CD14-positive monocyte (primary cell): ENCODE measurements around the gene SMYD3. TPM values are rescaled to one million over a fixed set of nuclear protein-coding genes. Genes with fewer than 3 reads are reported as not detected.

ENCODE experiments used
- DNase-seq, 3 donors: peaks; one replicate each; pipeline ENCODE4 v3.0.0-alpha.2; 2011 to 2022
- H2AFZ ChIP-seq: 2 replicates; pipeline ENCODE4 v1.6.0; 2012; ENCODE audit warnings: mild to moderate bottlenecking, low read depth, low read length, inconsistent platforms; ENCODE audit not compliant: insufficient read depth, poor library complexity, severe bottlenecking
- H3K27ac ChIP-seq, 2 donors: 1 replicate in 1 of 2; 2 replicates in 1 of 2; pipeline ENCODE4 v1.5.1; 2012 to 2013; ENCODE audit warnings: low read length in 2 of 2, control low read depth in 1 of 2, inconsistent platforms in 1 of 2, low read depth in 1 of 2, mild to moderate bottlenecking in 1 of 2
- H3K27me3 ChIP-seq, 2 donors: one replicate each; pipeline versions ENCODE4 v1.6.0 to v1.6.1; 2011 to 2013; ENCODE audit warnings: low read length in 2 of 2; ENCODE audit not compliant: control insufficient read depth in 2 of 2, insufficient read depth in 2 of 2
- H3K36me3 ChIP-seq, 2 donors: replicated peaks in 1 of 2; 1 replicate in 1 of 2; 2 replicates in 1 of 2; pipeline versions ENCODE4 v1.5.1 to v1.6.1; 2012 to 2013; ENCODE audit warnings: low read length in 2 of 2, control low read depth in 1 of 2, inconsistent platforms in 1 of 2, mild to moderate bottlenecking in 1 of 2; ENCODE audit not compliant: insufficient read depth in 2 of 2, control insufficient read depth in 1 of 2
- H3K4me1 ChIP-seq, 2 donors: 1 replicate in 1 of 2; 2 replicates in 1 of 2; pipeline versions ENCODE4 v1.5.1 to v1.6.1; 2012 to 2013; ENCODE audit warnings: low read length in 2 of 2, control low read depth in 1 of 2, inconsistent platforms in 1 of 2, mild to moderate bottlenecking in 1 of 2, moderate library complexity in 1 of 2; ENCODE audit not compliant: insufficient read depth in 2 of 2, control insufficient read depth in 1 of 2
- H3K4me2 ChIP-seq: replicated peaks from 2 replicates; pipeline ENCODE3; 2012; ENCODE audit warnings: low read length, moderate library complexity, mild to moderate bottlenecking; ENCODE audit not compliant: poor library complexity, severe bottlenecking; ENCODE audit errors: extremely low read depth
- H3K4me3 ChIP-seq, 3 experiments: fragments of 200-600 bp in 1 of 3; sonication (generic) in 1 of 3; replicated peaks in 1 of 3; 1 replicate in 2 of 3; 2 replicates in 1 of 3; pipeline ENCODE4 v1.5.1; 2011 to 2013; ENCODE audit warnings: low read length in 3 of 3, mild to moderate bottlenecking in 3 of 3, control low read depth in 2 of 3, low read depth in 2 of 3, inconsistent platforms in 1 of 3, moderate library complexity in 1 of 3
- H3K79me2 ChIP-seq: 2 replicates; pipeline ENCODE4 v1.6.0; 2012; ENCODE audit warnings: mild to moderate bottlenecking, control low read depth, inconsistent platforms, low read length, moderate library complexity; ENCODE audit not compliant: insufficient read depth
- H3K9ac ChIP-seq: 2 replicates; pipeline ENCODE4 v1.6.0; 2017; ENCODE audit warnings: low read length, mild to moderate bottlenecking; ENCODE audit not compliant: insufficient read depth, poor library complexity, severe bottlenecking
- H3K9me3 ChIP-seq, 2 donors: replicated peaks in 1 of 2; 1 replicate in 1 of 2; 2 replicates in 1 of 2; pipeline versions ENCODE4 v1.5.1 to v1.6.1; 2012 to 2013; ENCODE audit warnings: low read length in 2 of 2, control low read depth in 1 of 2; ENCODE audit not compliant: control insufficient read depth in 1 of 2, insufficient read depth in 1 of 2
- H4K20me1 ChIP-seq: 2 replicates; pipeline ENCODE4 v1.6.0; 2012; ENCODE audit warnings: mild to moderate bottlenecking, low read length, control low read depth, moderate library complexity; ENCODE audit not compliant: insufficient read depth
- H3K27ac Mint-ChIP-seq, 7 donors: one replicate each; pipeline ENCODE4 v1.8.0; 2020; ENCODE audit warnings: mild to moderate bottlenecking in 7 of 7, mixed read lengths in 7 of 7, moderate library complexity in 6 of 7, inconsistent platforms in 2 of 7
- H3K27me3 Mint-ChIP-seq, 3 donors: one replicate each; pipeline ENCODE4 v1.8.0; 2021 to 2022; ENCODE audit warnings: low read depth in 3 of 3, mild to moderate bottlenecking in 3 of 3, mixed read lengths in 3 of 3, moderate library complexity in 3 of 3, inconsistent platforms in 1 of 3
- H3K36me3 Mint-ChIP-seq, 2 donors: one replicate each; pipeline ENCODE4 v1.8.0; 2020; ENCODE audit warnings: mixed read lengths in 2 of 2, inconsistent platforms in 1 of 2, mild to moderate bottlenecking in 1 of 2
- H3K4me1 Mint-ChIP-seq: one replicate; pipeline ENCODE4 v1.8.0; 2020; ENCODE audit warnings: mild to moderate bottlenecking, mixed read lengths
- H3K4me3 Mint-ChIP-seq, 2 donors: one replicate each; pipeline ENCODE4 v1.8.0; 2020; ENCODE audit warnings: mild to moderate bottlenecking in 2 of 2, mixed read lengths in 2 of 2, moderate library complexity in 1 of 2
- H3K9me3 Mint-ChIP-seq, 7 donors: one replicate each; pipeline ENCODE4 v1.8.0; 2020 to 2022; ENCODE audit warnings: mixed read lengths in 7 of 7, mild to moderate bottlenecking in 6 of 7, moderate library complexity in 6 of 7, inconsistent platforms in 2 of 7
- WGBS: methylation state at CpG from one replicate; pipeline ENCODE4 v1.1.5; 2013; ENCODE audit warnings: missing lambda C conversion rate; ENCODE audit not compliant: insufficient coverage; 5-methylcytosine and 5-hydroxymethylcytosine counted together
- intact Hi-C, 2 donors: fragments of 100-400 bp; cut with micrococcal nuclease; formaldehyde crosslinking; loops; one replicate each; pipeline versions ENCODE4 v1.15.0 to v1.15.1; 2023
- polyA plus RNA-seq, 3 donors: library from polyadenylated mRNA; depleted of rRNA in 1 of 3; unstranded in 2 of 3; stranded (reverse) in 1 of 3; fragments of 300-500 nt in 2 of 3; fragments of >200 nt in 1 of 3; fragmentation: Illumina TruSeq in 2 of 3; gene quantifications; 1 replicate in 2 of 3; 2 replicates in 1 of 3; pipeline ENCODE4 v1.2.3, GENCODE V29; 2012 to 2021
- TF ChIP-seq, protein P1 (sequence below): fragments of 200-600 bp; IDR thresholded peaks from one replicate; pipeline ENCODE4 v1.8.0; 2022; ENCODE audit warnings: antibody characterized with exemption, mild to moderate bottlenecking

The SMYD3 gene
- polyA plus RNA-seq, 3 donors, result 2.7 to 8.4 (median 4.0) TPM

DNA sequence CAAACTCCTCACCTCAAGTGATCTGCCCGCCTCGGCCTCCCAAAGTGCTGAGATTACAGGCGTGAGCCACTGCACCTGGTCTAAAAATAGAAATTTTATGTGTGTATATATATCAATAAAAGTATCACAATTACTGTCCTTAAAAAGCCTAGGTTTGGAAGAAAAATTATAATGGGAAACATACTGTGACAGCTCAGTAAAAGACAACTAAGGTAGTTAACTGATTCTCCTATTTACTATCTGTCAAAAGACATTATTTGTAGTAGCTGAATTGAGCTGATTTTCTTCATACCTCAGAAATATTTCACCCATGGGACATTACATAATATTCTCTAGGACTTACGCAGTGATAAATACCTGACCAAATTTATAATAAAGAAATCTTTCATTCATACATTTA lies 122.5 kb downstream of the SMYD3 start:
- TF ChIP-seq, protein P1, sequence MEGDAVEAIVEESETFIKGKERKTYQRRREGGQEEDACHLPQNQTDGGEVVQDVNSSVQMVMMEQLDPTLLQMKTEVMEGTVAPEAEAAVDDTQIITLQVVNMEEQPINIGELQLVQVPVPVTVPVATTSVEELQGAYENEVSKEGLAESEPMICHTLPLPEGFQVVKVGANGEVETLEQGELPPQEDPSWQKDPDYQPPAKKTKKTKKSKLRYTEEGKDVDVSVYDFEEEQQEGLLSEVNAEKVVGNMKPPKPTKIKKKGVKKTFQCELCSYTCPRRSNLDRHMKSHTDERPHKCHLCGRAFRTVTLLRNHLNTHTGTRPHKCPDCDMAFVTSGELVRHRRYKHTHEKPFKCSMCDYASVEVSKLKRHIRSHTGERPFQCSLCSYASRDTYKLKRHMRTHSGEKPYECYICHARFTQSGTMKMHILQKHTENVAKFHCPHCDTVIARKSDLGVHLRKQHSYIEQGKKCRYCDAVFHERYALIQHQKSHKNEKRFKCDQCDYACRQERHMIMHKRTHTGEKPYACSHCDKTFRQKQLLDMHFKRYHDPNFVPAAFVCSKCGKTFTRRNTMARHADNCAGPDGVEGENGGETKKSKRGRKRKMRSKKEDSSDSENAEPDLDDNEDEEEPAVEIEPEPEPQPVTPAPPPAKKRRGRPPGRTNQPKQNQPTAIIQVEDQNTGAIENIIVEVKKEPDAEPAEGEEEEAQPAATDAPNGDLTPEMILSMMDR, result no peak
- no peaks in the 10 kb centered on the region for H3K4me1 Mint-ChIP-seq
- no peak overlapping the region for H3K27ac Mint-ChIP-seq
- no peak for DNase-seq
- no peak overlapping the region for H3K4me3 Mint-ChIP-seq
- Histone ChIP-seq H2AFZ (no peak overlapping the region), H3K79me2 (no peaks in the 10 kb centered on the region), H3K27ac (no peak overlapping the region), H4K20me1 (no peaks in the 10 kb centered on the region), H3K4me1 (no peaks in the 10 kb centered on the region), H3K27me3 (no peaks in the 10 kb centered on the region), H3K9ac (no peak overlapping the region), H3K36me3 (no peaks in the 10 kb centered on the region), H3K4me2 (no peak overlapping the region), H3K9me3 (peaks cover 0 to 6% of the 10 kb centered on the region in 2 donors), H3K4me3 (no peak overlapping the region)
- no peaks in the 10 kb centered on the region for H3K27me3 Mint-ChIP-seq
- peaks cover 0 to under 1% (median 0%) of the 10 kb centered on the region in 7 donors for H3K9me3 Mint-ChIP-seq
- intact Hi-C loops, result no loop called here
- no peaks in the 10 kb centered on the region for H3K36me3 Mint-ChIP-seq
- WGBS, result no CpG with 5 or more reads among the region's 4 CpGs

DNA sequence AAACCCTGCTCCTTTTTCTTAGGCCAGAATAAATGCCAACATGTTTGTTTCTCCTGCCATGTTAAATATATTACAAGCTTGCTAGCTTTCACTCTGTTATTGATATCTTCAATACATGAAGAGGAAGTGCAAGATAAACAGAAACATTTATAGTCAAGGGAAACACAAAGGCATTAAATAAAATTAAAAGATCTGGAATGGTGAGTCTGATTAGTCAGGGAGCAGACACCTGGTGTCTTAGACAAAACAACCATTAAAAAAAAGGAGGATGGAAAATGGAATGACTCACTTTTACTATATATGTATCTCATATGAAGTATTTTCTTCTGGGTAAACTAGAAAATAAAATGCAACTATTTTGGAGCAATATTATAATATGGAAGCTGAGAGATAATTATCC lies 123.3 kb downstream of the SMYD3 start:
- H3K79me2 ChIP-seq, result no peaks in the 10 kb centered on the region
- H3K36me3 ChIP-seq, result no peaks in the 10 kb centered on the region
- H3K4me2 ChIP-seq, result no peak overlapping the region
- Mint-ChIP-seq H3K9me3 (no peaks in the 10 kb centered on the region), H3K27ac (peak overlapping the region in 1 of 7 donors; percentile 39), H3K4me1 (no peaks in the 10 kb centered on the region), H3K36me3 (no peaks in the 10 kb centered on the region), H3K27me3 (no peaks in the 10 kb centered on the region), H3K4me3 (no peak overlapping the region)
- peaks cover 0 to 6% of the 10 kb centered on the region in 2 donors for H3K9me3 ChIP-seq
- H3K4me1 ChIP-seq, result no peaks in the 10 kb centered on the region
- no peak overlapping the region for H2AFZ ChIP-seq
- no peaks in the 10 kb centered on the region for H4K20me1 ChIP-seq
- intact Hi-C loops, result no loop called here
- H3K27me3 ChIP-seq, result no peaks in the 10 kb centered on the region
- TF ChIP-seq, protein P1, result no peak
- H3K4me3 ChIP-seq, result no peak overlapping the region
- DNase-seq, result no peak
- no peak overlapping the region for H3K9ac ChIP-seq
- no peak overlapping the region for H3K27ac ChIP-seq
